Kidney (tissue), 14 donors: Measurements from ENCODE around the gene TFF1. TPM values are rescaled to one million over a fixed set of nuclear protein-coding genes. Genes with fewer than 3 reads are reported as not detected.

Experiments
- DNase-seq, 5 donors: peaks; one replicate each; pipeline ENCODE4 v3.0.0-alpha.2; 2013 to 2020
- FAIRE-seq: peaks from 2 replicates; lab custom pipeline; 2012; peaks lifted over from hg19 to GRCh38; lab: Jason Lieb, UNC
- H3K27ac ChIP-seq, 2 donors: one replicate each; pipeline ENCODE4 v1.7.0; 2013; ENCODE audit warnings: low read depth in 2 of 2, low read length in 2 of 2, inconsistent platforms in 1 of 2
- H3K27me3 ChIP-seq: one replicate; pipeline ENCODE4 v1.7.1; 2013; ENCODE audit warnings: low read length, inconsistent platforms; ENCODE audit not compliant: control insufficient read depth, insufficient read depth
- H3K36me3 ChIP-seq, 3 donors: one replicate each; pipeline versions ENCODE4 v1.7.0 to v1.7.1; 2013; ENCODE audit warnings: low read length in 3 of 3, control low read depth in 1 of 3, inconsistent platforms in 1 of 3; ENCODE audit not compliant: insufficient read depth in 3 of 3, control insufficient read depth in 2 of 3
- H3K4me1 ChIP-seq, 3 donors: one replicate each; pipeline versions ENCODE4 v1.7.0 to v1.7.1; 2013; ENCODE audit warnings: low read length in 3 of 3, inconsistent platforms in 1 of 3, low read depth in 1 of 3; ENCODE audit not compliant: control insufficient read depth in 2 of 3, insufficient read depth in 2 of 3
- H3K4me3 ChIP-seq, 3 donors: one replicate each; pipeline versions ENCODE4 v1.7.0 to v1.8.1; 2013; ENCODE audit warnings: low read length in 3 of 3, control low read depth in 1 of 3, inconsistent platforms in 1 of 3
- H3K9ac ChIP-seq, 3 donors: one replicate each; pipeline versions ENCODE4 v1.7.0 to v1.7.1; 2013; ENCODE audit warnings: low read length in 3 of 3, control low read depth in 1 of 3, inconsistent platforms in 1 of 3
- H3K9me3 ChIP-seq, 3 donors: one replicate each; pipeline versions ENCODE4 v1.7.0 to v1.7.1; 2013; ENCODE audit warnings: low read length in 3 of 3, control low read depth in 1 of 3, inconsistent platforms in 1 of 3; ENCODE audit not compliant: control insufficient read depth in 2 of 3, insufficient read depth in 1 of 3
- CTCF ChIP-seq: IDR thresholded peaks from 3 replicates; pipeline ENCODE4 v1.5.1; 2012; ENCODE audit warnings: mild to moderate bottlenecking, moderate library complexity, borderline replicate concordance; ENCODE audit not compliant: insufficient read depth; ENCODE audit errors: extremely low read depth
- intact Hi-C: fragments of 100-400 bp; cut with DNase I; formaldehyde crosslinking; loops from one replicate; pipeline ENCODE4 v1.11.1; 2022
- polyA plus RNA-seq: library from polyadenylated mRNA; stranded (reverse); fragments of 350-450 nt; fragmentation: Illumina TruSeq; extraction: RNeasy Lipid Tissue Mini Kit (QIAGEN cat#74804); gene quantifications from one replicate; pipeline ENCODE4 v1.2.3, GENCODE V29; 2014; ENCODE audit warnings: low read depth, low replicate concordance; ENCODE audit not compliant: insufficient read depth
- total RNA-seq: library from RNA; stranded (reverse); fragmentation: NEBNext Ultra II Directional; extraction: Animal tissue kit (Norgen Biotek cat#: 25700); gene quantifications from one replicate; pipeline ENCODE4 v1.2.1, GENCODE V29; 2021
- donor health status: control.
- donor health status: control.
- donor health status: control.
- donor health status: control.
- donor health status: control.
- donor health status: DM: yes; HTN: yes; CAD: no.
- donor health status: Normal renal cell carcinoma (clear cell type).

Gene TFF1
- total and polyA plus RNA-seq, 2 donors from 2014 or later: not detected

- H3K27ac ChIP-seq: no peak overlapping the region
Observed at GRCh38 chr21:42377951-42378340, 11.6 kb upstream of the TFF1 start.

GRCh38 chr21:42377211-42377950 is 11.0 kb upstream of the TFF1 start:
- DNase-seq: peak in 1 of 5 donors; percentile 32
- no peak for TF ChIP-seq CTCF

More at GRCh38 chr21:42377951-42378340, 11.6 kb upstream of the TFF1 start:
- no peak overlapping the region for H3K9ac ChIP-seq
- no peaks in the 10 kb centered on the region for H3K27me3 ChIP-seq
- no peak overlapping the region for H3K4me3 ChIP-seq
- DNase-seq (peak in 1 of 5 donors; percentile 37), FAIRE-seq (no peak)
- intact Hi-C loops: loop anchor here (10.0 kb wide), 1 partner anchor 133 kb away; no protein-coding TSS in a partner anchor
- TF ChIP-seq CTCF: no peak
- H3K4me1 ChIP-seq: no peaks in the 10 kb centered on the region
- H3K9me3 ChIP-seq: peaks cover 0 to 6% (median 0%) of the 10 kb centered on the region in 3 donors
- no peaks in the 10 kb centered on the region for H3K36me3 ChIP-seq

GRCh38 chr21:42376338-42376982 is 10.1 kb upstream of the TFF1 start:
- H3K27ac ChIP-seq: no peak overlapping the region
- DNase-seq (peak in 1 of 5 donors; percentile 65), FAIRE-seq (no peak)
- no peaks in the 10 kb centered on the region for H3K9me3 ChIP-seq
- H3K9ac ChIP-seq: no peak overlapping the region
- H3K4me3 ChIP-seq: no peak overlapping the region
- H3K27me3 ChIP-seq: no peaks in the 10 kb centered on the region
- H3K36me3 ChIP-seq: no peaks in the 10 kb centered on the region
- intact Hi-C loops: loop anchor here (10.0 kb wide), 1 partner anchor 132 kb away; no protein-coding TSS in a partner anchor
- H3K4me1 ChIP-seq: no peaks in the 10 kb centered on the region
- no peak for TF ChIP-seq CTCF

More at GRCh38 chr21:42377211-42377950, 11.0 kb upstream of the TFF1 start:
- peaks cover 0 to 6% (median 0%) of the 10 kb centered on the region in 3 donors for H3K9me3 ChIP-seq
- H3K9ac ChIP-seq: no peak overlapping the region
- no peaks in the 10 kb centered on the region for H3K4me1 ChIP-seq
- H3K27me3 ChIP-seq: no peaks in the 10 kb centered on the region
- no peak for FAIRE-seq
- no peak overlapping the region for H3K4me3 ChIP-seq
- H3K27ac ChIP-seq: no peak overlapping the region
- intact Hi-C loops: loop anchor here (10.0 kb wide), 1 partner anchor 133 kb away; no protein-coding TSS in a partner anchor
- H3K36me3 ChIP-seq: no peaks in the 10 kb centered on the region
